ENCODE measurements around the gene DNAJC10.
"Not testable (repeated sequence)": the region's sequence is repeated elsewhere in the genome, so short reads cannot be mapped to it uniquely, and the experiment has no call there.

DNAJC10 gene

GRCh38 chr2:182726473-182726872 is 10.4 kb downstream of the DNAJC10 start:
- DNase-seq = no peak

- no peak for DNase-seq
Measured at GRCh38 chr2:182728014-182728413, 12.0 kb downstream of the DNAJC10 start.

GRCh38 chr2:182729710-182730339 is 13.8 kb downstream of the DNAJC10 start:
- DNase-seq = no peak

GRCh38 chr2:182730486-182730885 is 14.4 kb downstream of the DNAJC10 start:
- no peak for DNase-seq

GRCh38 chr2:182732736-182733135 is 16.7 kb downstream of the DNAJC10 start:
- no peak for DNase-seq

GRCh38 chr2:182733572-182733971 is 17.5 kb downstream of the DNAJC10 start:
- DNase-seq = no peak

- peak; percentile 15 for DNase-seq
Measured at GRCh38 chr2:182736856-182737255, 20.8 kb downstream of the DNAJC10 start.

GRCh38 chr2:182740701-182741100 is 24.6 kb downstream of the DNAJC10 start:
- no peak for DNase-seq

- DNase-seq = no peak
Measured at GRCh38 chr2:182741620-182742019, 25.6 kb downstream of the DNAJC10 start.

- DNase-seq = no peak
Measured at GRCh38 chr2:182744490-182744889, 28.4 kb downstream of the DNAJC10 start.

- no peak for DNase-seq
Measured at GRCh38 chr2:182745061-182745460, 29.0 kb downstream of the DNAJC10 start.

- DNase-seq = not testable (repeated sequence)
Measured at GRCh38 chr2:182745894-182746293, 29.8 kb downstream of the DNAJC10 start.

- DNase-seq = no peak
Measured at GRCh38 chr2:182754231-182754630, 38.2 kb downstream of the DNAJC10 start.

- DNase-seq = no peak
Measured at GRCh38 chr2:182758379-182758778, 42.3 kb downstream of the DNAJC10 start.

- DNase-seq = no peak
Measured at GRCh38 chr2:182761903-182762302, 45.8 kb downstream of the DNAJC10 start.

GRCh38 chr2:182763311-182763912 is 47.4 kb downstream of the DNAJC10 start:
- peak; percentile 43 for DNase-seq

GRCh38 chr2:182766626-182767025 is 50.6 kb downstream of the DNAJC10 start:
- no peak for DNase-seq

- peak; percentile 16 for DNase-seq
Measured at GRCh38 chr2:182767578-182767977, 51.5 kb downstream of the DNAJC10 start.

GRCh38 chr2:182768950-182769349 is 52.9 kb downstream of the DNAJC10 start:
- not testable (repeated sequence) for DNase-seq

- DNase-seq = no peak
Measured at GRCh38 chr2:182779323-182779722, 63.3 kb downstream of the DNAJC10 start.

- not testable (repeated sequence) for DNase-seq
Measured at GRCh38 chr2:182781099-182781498, 65.0 kb downstream of the DNAJC10 start.

- DNase-seq = not testable (repeated sequence)
Measured at GRCh38 chr2:182782686-182783085, 66.6 kb downstream of the DNAJC10 start.

- no peak for DNase-seq
Measured at GRCh38 chr2:182784058-182784706, 68.1 kb downstream of the DNAJC10 start.

GRCh38 chr2:182784777-182785176 is 68.7 kb downstream of the DNAJC10 start:
- DNase-seq = peak; percentile 54

All from HCEC 1CT (cell line).